Measurements from ENCODE around the gene NLGN1. TPM values are rescaled to one million over a fixed set of nuclear protein-coding genes. Genes with fewer than 3 reads are reported as not detected.

NLGN1 gene
- total and polyA plus RNA-seq, 2 experiments from 2014 or later = 14.3 to 20.1 TPM

DNA sequence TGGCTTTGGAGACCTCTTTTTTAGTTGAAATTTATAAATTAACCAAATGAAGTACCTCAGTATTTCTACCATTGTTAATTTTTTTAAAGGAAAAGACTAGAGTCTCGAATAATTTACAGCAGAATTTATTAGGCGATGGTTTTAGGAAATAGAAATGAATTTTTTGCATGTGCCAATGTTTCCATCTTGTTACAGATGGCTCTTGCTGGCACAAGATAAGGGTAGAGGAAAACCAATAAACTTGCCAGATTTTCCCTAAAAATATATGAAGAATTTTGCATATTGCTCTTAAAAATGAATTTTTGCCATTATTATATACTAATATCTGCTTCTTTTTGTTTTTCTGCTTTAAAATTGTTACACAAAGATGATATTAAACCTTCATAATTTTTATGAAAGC lies 380.7 kb downstream of the NLGN1 start:
- Histone ChIP-seq H3K9me3 (ENCODE audit: low read depth) (no peaks in the 10 kb centered on the region), H3K4me1 (ENCODE audit: insufficient read depth) (no peaks in the 10 kb centered on the region), H3K9ac (no peak overlapping the region), H3K4me3 (no peak overlapping the region), H4K20me1 (ENCODE audit: insufficient read depth) (no peaks in the 10 kb centered on the region), H2AFZ (no peak overlapping the region), H3K79me2 (ENCODE audit: insufficient read depth) (no peaks in the 10 kb centered on the region), H3K36me3 (ENCODE audit: low read depth) (no peaks in the 10 kb centered on the region), H3K27ac (no peak overlapping the region), H3K9me2 (ENCODE audit: insufficient read depth) (no peaks in the 10 kb centered on the region; the same call in 1 of the 2 replicates), H3K27me3 (replicated peaks; ENCODE audit: insufficient read depth) (no peaks in the 10 kb centered on the region), H3F3A (ENCODE audit: insufficient read depth) (no peaks in the 10 kb centered on the region), H3K4me2 (ENCODE audit: unreplicated experiment) (no peak overlapping the region)
- WGBS, 2 experiments (ENCODE audit: low coverage in 1 of 2, low lambda C conversion rate in 2 of 2, missing lambda C conversion rate in 2 of 2) = 40 to 41% methylated on average over 2 of the region's 2 CpGs
- in situ Hi-C loops (cut with MboI) = no loop called here
- no peak for DNase-seq
- TF ChIP-seq EZH2phosphoT487 (IDR thresholded peaks at IDR 0.05; ENCODE audit: insufficient read depth, low read depth) (no peak), EZH2 (IDR thresholded peaks at IDR 0.05; ENCODE audit: insufficient read depth, poor library complexity, severe bottlenecking) (no peak)

DNA sequence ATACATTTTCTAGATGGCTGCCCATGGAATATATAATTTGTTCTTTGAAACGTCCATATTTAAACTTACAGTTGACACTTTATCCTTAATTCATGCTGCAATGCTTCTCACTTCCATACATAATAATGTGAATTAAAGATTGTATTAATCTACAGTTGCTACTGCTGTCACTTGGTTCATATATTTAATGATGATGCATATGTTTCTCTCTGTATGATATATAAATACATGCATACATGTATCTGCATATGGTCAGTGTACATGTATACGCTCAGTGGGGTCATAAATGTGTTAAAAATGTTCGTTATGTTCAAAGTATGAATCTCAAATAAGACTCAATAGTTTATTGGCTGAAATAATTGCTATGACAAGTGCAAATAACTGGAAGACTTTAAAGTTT lies 382.5 kb downstream of the NLGN1 start:
- Histone ChIP-seq H3F3A (ENCODE audit: insufficient read depth) (no peaks in the 10 kb centered on the region), H3K27ac (no peak overlapping the region), H3K79me2 (ENCODE audit: insufficient read depth) (no peaks in the 10 kb centered on the region), H3K4me2 (ENCODE audit: unreplicated experiment) (no peak overlapping the region), H3K9ac (no peak overlapping the region), H3K4me3 (no peak overlapping the region), H2AFZ (no peak overlapping the region), H3K9me3 (ENCODE audit: low read depth) (no peaks in the 10 kb centered on the region), H3K9me2 (ENCODE audit: insufficient read depth) (no peaks in the 10 kb centered on the region; the same call in 1 of the 2 replicates), H3K36me3 (ENCODE audit: low read depth) (no peaks in the 10 kb centered on the region), H4K20me1 (ENCODE audit: insufficient read depth) (no peaks in the 10 kb centered on the region), H3K4me1 (ENCODE audit: insufficient read depth) (no peaks in the 10 kb centered on the region), H3K27me3 (replicated peaks; ENCODE audit: insufficient read depth) (no peaks in the 10 kb centered on the region)
- in situ Hi-C loops (cut with MboI) = no loop called here
- TF ChIP-seq EZH2phosphoT487 (IDR thresholded peaks at IDR 0.05; ENCODE audit: insufficient read depth, low read depth) (no peak), EZH2 (IDR thresholded peaks at IDR 0.05; ENCODE audit: insufficient read depth, poor library complexity, severe bottlenecking) (no peak)
- WGBS, 2 experiments (ENCODE audit: low coverage in 1 of 2, low lambda C conversion rate in 2 of 2, missing lambda C conversion rate in 2 of 2) = 76 to 78% methylated on average over 3 of the region's 3 CpGs
- DNase-seq = no peak

DNA sequence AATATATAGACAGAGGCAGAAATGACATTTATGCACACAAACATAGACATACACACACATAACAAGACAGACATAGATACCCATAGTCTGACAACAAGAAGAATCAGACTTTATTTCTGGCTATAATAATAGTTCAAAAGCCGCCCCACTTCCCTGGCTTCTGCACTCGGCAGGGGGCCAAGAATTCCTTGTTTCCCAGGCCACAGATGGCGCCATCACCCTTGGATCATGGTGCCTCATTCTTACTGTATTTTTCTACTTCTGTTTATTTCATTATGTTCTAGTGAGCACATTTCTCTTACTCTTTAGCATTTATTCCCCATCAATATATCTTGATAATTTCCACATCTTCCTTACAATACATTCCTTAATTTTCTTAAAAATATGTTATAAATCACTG lies 387.5 kb downstream of the NLGN1 start:
- Histone ChIP-seq H3K9ac (no peak overlapping the region), H4K20me1 (ENCODE audit: insufficient read depth) (no peaks in the 10 kb centered on the region), H2AFZ (no peak overlapping the region), H3K79me2 (ENCODE audit: insufficient read depth) (no peaks in the 10 kb centered on the region), H3K9me2 (ENCODE audit: insufficient read depth) (no peaks in the 10 kb centered on the region), H3K4me2 (ENCODE audit: unreplicated experiment) (no peak overlapping the region), H3K9me3 (ENCODE audit: low read depth) (no peaks in the 10 kb centered on the region), H3K36me3 (ENCODE audit: low read depth) (no peaks in the 10 kb centered on the region), H3K4me3 (no peak overlapping the region), H3K4me1 (ENCODE audit: insufficient read depth) (peaks cover 8% of the 10 kb centered on the region; the same call in 1 of the 2 replicates), H3F3A (ENCODE audit: insufficient read depth) (no peaks in the 10 kb centered on the region), H3K27ac (no peak overlapping the region), H3K27me3 (replicated peaks; ENCODE audit: insufficient read depth) (no peaks in the 10 kb centered on the region)
- in situ Hi-C loops (cut with MboI) = no loop called here
- DNase-seq = no peak
- TF ChIP-seq EZH2phosphoT487 (IDR thresholded peaks at IDR 0.05; ENCODE audit: insufficient read depth, low read depth) = no peak
- no peak for TF ChIP-seq EZH2 (IDR thresholded peaks at IDR 0.05; ENCODE audit: insufficient read depth, poor library complexity, severe bottlenecking)
- WGBS, 2 experiments (ENCODE audit: low coverage in 1 of 2, low lambda C conversion rate in 2 of 2, missing lambda C conversion rate in 2 of 2) = 70 to 78% methylated on average over 3 of the region's 3 CpGs

- Histone ChIP-seq H3K4me1 (ENCODE audit: insufficient read depth) (peaks cover 8% of the 10 kb centered on the region; the same call in 1 of the 2 replicates), H3F3A (ENCODE audit: insufficient read depth) (no peaks in the 10 kb centered on the region), H3K9me3 (ENCODE audit: low read depth) (no peaks in the 10 kb centered on the region), H3K27me3 (replicated peaks; ENCODE audit: insufficient read depth) (no peaks in the 10 kb centered on the region), H3K4me3 (no peak overlapping the region), H4K20me1 (ENCODE audit: insufficient read depth) (no peaks in the 10 kb centered on the region), H3K9ac (no peak overlapping the region), H3K79me2 (ENCODE audit: insufficient read depth) (no peaks in the 10 kb centered on the region), H3K27ac (no peak overlapping the region), H3K36me3 (ENCODE audit: low read depth) (no peaks in the 10 kb centered on the region), H2AFZ (no peak overlapping the region), H3K4me2 (ENCODE audit: unreplicated experiment) (no peak overlapping the region), H3K9me2 (ENCODE audit: insufficient read depth) (no peaks in the 10 kb centered on the region)
- TF ChIP-seq EZH2phosphoT487 (IDR thresholded peaks at IDR 0.05; ENCODE audit: insufficient read depth, low read depth) (no peak), EZH2 (IDR thresholded peaks at IDR 0.05; ENCODE audit: insufficient read depth, poor library complexity, severe bottlenecking) (no peak)
- DNase-seq = peak; percentile 56
- 43 to 48% methylated on average over 2 of the region's 2 CpGs for WGBS, 2 experiments (ENCODE audit: low coverage in 1 of 2, low lambda C conversion rate in 2 of 2, missing lambda C conversion rate in 2 of 2)
- in situ Hi-C loops (cut with MboI) = no loop called here
These were observed 392.1 kb downstream of the NLGN1 start for GRCh38 chr3:173789530-173790162.

Data from GM23248 (cell line).